CD4-positive, alpha-beta T cell (primary cell): ENCODE data around the gene DENND5B. TPM values are rescaled to one million over a fixed set of nuclear protein-coding genes. Genes with fewer than 3 reads are reported as not detected.

Experiments used
- ATAC-seq: fragments of 200-7000 bp; cut with Tn5 transposase; one replicate; pipeline ENCODE4 v1.10.0; 2022; ENCODE audit warnings: mild to moderate bottlenecking; ENCODE audit not compliant: poor library complexity
- CTCF ChIA-PET: fragments of 350-600 bp; sonication (Branson Sonifier 250); formaldehyde crosslinking; loops from one replicate; lab custom pipeline; 2021; ENCODE audit warnings: antibody characterized with exemption, inconsistent platforms; lab: Charles Lee
- POLR2A ChIA-PET: fragments of 350-600 bp; sonication (Branson Sonifier 250); formaldehyde crosslinking; loops from one replicate; lab custom pipeline; 2021; ENCODE audit warnings: antibody characterized with exemption, inconsistent platforms; lab: Charles Lee
- DNase-seq, 14 experiments: peaks; one replicate each; pipeline ENCODE4 v3.0.0-alpha.2; 2013 to 2020; ENCODE audit warnings: mixed read lengths in 2 of 14
- H3K27ac ChIP-seq, 2 donors: one replicate each; pipeline versions ENCODE4 v1.5.1 to v1.7.0; 2013; ENCODE audit warnings: low read length in 2 of 2, low read depth in 1 of 2, mild to moderate bottlenecking in 1 of 2
- H3K27me3 ChIP-seq, 2 experiments: 1 replicate in 1 of 2; 2 replicates in 1 of 2; pipeline versions ENCODE4 v1.6.1 to v1.7.0; 2013; ENCODE audit warnings: low read length in 2 of 2, control low read depth in 1 of 2, mild to moderate bottlenecking in 1 of 2, moderate library complexity in 1 of 2; ENCODE audit not compliant: insufficient read depth in 2 of 2, control insufficient read depth in 1 of 2
- H3K36me3 ChIP-seq: one replicate; pipeline ENCODE4 v1.6.1; 2013; ENCODE audit warnings: low read length, control low read depth; ENCODE audit not compliant: insufficient read depth
- H3K4me1 ChIP-seq: one replicate; pipeline ENCODE4 v1.6.1; 2013; ENCODE audit warnings: low read length, control low read depth; ENCODE audit not compliant: insufficient read depth
- H3K4me3 ChIP-seq: one replicate; pipeline ENCODE4 v1.5.1; 2013; ENCODE audit warnings: mild to moderate bottlenecking, low read length, moderate library complexity
- H3K9me3 ChIP-seq, 2 experiments: 1 replicate in 1 of 2; 2 replicates in 1 of 2; pipeline versions ENCODE4 v1.6.1 to v1.7.0; 2013; ENCODE audit warnings: low read length in 2 of 2, mild to moderate bottlenecking in 2 of 2, control low read depth in 1 of 2, moderate library complexity in 1 of 2; ENCODE audit not compliant: control insufficient read depth in 1 of 2, insufficient read depth in 1 of 2
- H3K27ac Mint-ChIP-seq: one replicate; pipeline ENCODE4 v1.8.0; 2020; ENCODE audit warnings: mixed read lengths
- H3K27me3 Mint-ChIP-seq: one replicate; pipeline ENCODE4 v1.8.0; 2021; ENCODE audit warnings: mixed read lengths
- H3K36me3 Mint-ChIP-seq: one replicate; pipeline ENCODE4 v1.8.0; 2021; ENCODE audit warnings: low read depth, mixed read lengths
- H3K4me1 Mint-ChIP-seq: one replicate; pipeline ENCODE4 v1.8.0; 2021; ENCODE audit warnings: low read depth, mixed read lengths
- H3K4me3 Mint-ChIP-seq: one replicate; pipeline ENCODE4 v1.8.0; 2020; ENCODE audit warnings: mild to moderate bottlenecking, mixed read lengths
- H3K9me3 Mint-ChIP-seq: one replicate; pipeline ENCODE4 v1.8.0; 2020; ENCODE audit warnings: mixed read lengths
- intact Hi-C, 2 experiments: fragments of 100-400 bp; cut with DNase I in 1 of 2; cut with micrococcal nuclease in 1 of 2; formaldehyde crosslinking; loops; one replicate each; pipeline versions ENCODE4 v1.15.1 to v1.9.0; 2023 to 2025; cut with DNase I, micrococcal nuclease
- total RNA-seq, 174 experiments: library from RNA in 2 of 174; stranded (reverse) in 2 of 174; gene quantifications; one replicate each; pipeline ENCODE4 v1.2.3 and lab custom pipeline; 2021 to 2026
- TF ChIP-seq, protein P1 (sequence below): fragments of 200-600 bp; IDR thresholded peaks from one replicate; pipeline ENCODE4 v1.8.0; 2022; ENCODE audit warnings: antibody characterized with exemption, mild to moderate bottlenecking

The DENND5B gene
- total RNA-seq, 2 experiments from 2014 or later = 0.22 to 0.25 TPM

DNA sequence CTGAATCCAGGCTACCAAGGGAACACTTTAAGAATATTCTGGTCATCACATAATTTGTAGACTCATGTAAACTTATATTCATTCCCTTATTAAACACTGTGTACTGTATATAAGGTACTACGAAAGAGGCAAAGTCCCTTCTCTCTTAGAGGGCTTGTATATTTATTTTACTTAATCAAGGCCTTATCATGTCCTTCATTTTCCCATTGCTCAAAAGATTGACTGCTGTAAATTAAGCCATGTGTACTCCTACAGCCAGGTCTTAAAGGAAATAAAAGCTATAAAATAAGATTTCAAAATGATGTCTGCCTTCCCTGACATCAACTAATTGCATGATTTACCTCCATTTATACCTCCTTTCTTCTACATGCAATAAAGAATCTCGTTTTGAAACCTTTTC is 5.0 kb downstream of the DENND5B start:
- no peaks in the 10 kb centered on the region for H3K9me3 Mint-ChIP-seq
- DNase-seq = no peak
- H3K27me3 ChIP-seq = peaks cover 17 to 37% of the 10 kb centered on the region in 2 experiments
- H3K9me3 ChIP-seq = peaks cover 0 to 3% of the 10 kb centered on the region in 2 experiments
- H3K27me3 Mint-ChIP-seq = peaks cover 53% of the 10 kb centered on the region
- no peaks in the 10 kb centered on the region for H3K36me3 Mint-ChIP-seq
- no peak overlapping the region for H3K4me3 ChIP-seq
- POLR2A ChIA-PET = no interaction called here
- intact Hi-C loops = no loop called here
- CTCF ChIA-PET = interaction anchor here (0.6 kb wide), 2 partner anchors 603 to 707 kb away, joined by 3 to 4 read pairs; no protein-coding TSS in a partner anchor
- TF ChIP-seq, protein P1, sequence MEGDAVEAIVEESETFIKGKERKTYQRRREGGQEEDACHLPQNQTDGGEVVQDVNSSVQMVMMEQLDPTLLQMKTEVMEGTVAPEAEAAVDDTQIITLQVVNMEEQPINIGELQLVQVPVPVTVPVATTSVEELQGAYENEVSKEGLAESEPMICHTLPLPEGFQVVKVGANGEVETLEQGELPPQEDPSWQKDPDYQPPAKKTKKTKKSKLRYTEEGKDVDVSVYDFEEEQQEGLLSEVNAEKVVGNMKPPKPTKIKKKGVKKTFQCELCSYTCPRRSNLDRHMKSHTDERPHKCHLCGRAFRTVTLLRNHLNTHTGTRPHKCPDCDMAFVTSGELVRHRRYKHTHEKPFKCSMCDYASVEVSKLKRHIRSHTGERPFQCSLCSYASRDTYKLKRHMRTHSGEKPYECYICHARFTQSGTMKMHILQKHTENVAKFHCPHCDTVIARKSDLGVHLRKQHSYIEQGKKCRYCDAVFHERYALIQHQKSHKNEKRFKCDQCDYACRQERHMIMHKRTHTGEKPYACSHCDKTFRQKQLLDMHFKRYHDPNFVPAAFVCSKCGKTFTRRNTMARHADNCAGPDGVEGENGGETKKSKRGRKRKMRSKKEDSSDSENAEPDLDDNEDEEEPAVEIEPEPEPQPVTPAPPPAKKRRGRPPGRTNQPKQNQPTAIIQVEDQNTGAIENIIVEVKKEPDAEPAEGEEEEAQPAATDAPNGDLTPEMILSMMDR = no peak
- H3K4me3 Mint-ChIP-seq = no peak overlapping the region
- no peaks in the 10 kb centered on the region for H3K36me3 ChIP-seq
- no peak overlapping the region for H3K27ac ChIP-seq
- H3K27ac Mint-ChIP-seq = no peak overlapping the region
- H3K4me1 Mint-ChIP-seq = peaks cover 7% of the 10 kb centered on the region
- ATAC-seq = no peak
- H3K4me1 ChIP-seq = peaks cover 5% of the 10 kb centered on the region

DNA sequence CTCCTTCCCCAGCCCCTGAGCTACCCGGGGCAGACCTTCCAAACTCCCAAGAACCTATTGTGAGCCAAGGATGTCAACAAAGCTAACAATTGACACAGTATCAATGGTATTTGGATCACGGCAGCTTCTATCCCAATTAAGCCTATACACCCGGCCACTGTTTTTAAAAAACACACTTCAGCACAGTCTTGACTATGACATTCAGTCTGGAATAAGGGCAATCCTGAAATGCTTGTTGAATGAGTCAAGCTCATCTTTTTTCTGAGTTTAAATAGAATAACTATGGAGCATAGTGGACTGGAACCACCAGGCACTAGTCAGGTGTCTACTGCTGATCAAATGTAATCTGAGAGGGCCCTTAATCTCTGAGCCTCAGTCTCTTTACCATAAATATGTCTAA is 5.7 kb downstream of the DENND5B start:
- DNase-seq (no peak), ATAC-seq (no peak)
- Mint-ChIP-seq H3K4me3 (no peak overlapping the region), H3K36me3 (no peaks in the 10 kb centered on the region), H3K4me1 (peaks cover 7% of the 10 kb centered on the region), H3K9me3 (no peaks in the 10 kb centered on the region), H3K27me3 (peaks cover 53% of the 10 kb centered on the region), H3K27ac (no peak overlapping the region)
- Histone ChIP-seq H3K4me1 (peaks cover 5% of the 10 kb centered on the region), H3K36me3 (no peaks in the 10 kb centered on the region), H3K27me3 (peaks cover 19 to 35% of the 10 kb centered on the region in 2 experiments), H3K4me3 (no peak overlapping the region), H3K27ac (no peak overlapping the region), H3K9me3 (peaks cover 0 to 3% of the 10 kb centered on the region in 2 experiments)
- TF ChIP-seq, protein P1 = no peak
- intact Hi-C loops = no loop called here
- ChIA-PET CTCF (no interaction called here), POLR2A (no interaction called here)

DNA sequence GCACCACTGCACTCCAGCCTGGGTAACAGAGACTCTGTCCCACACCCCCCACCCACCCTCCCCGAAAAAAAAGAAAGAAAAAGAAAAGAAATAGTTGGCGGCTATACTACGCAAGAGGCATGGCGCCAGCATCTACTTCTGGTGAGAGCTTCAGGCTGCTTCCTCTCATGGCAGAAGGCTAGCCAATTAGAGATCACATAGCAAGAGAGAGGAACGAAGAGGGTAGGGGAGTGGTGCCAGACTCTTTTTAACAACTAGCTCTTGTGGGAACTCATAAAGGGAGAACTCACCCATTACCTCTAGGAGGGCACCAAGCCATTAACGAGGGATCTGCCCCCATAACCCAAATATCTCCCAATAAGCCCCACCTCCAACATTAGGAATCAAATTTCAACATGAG is 6.2 kb downstream of the DENND5B start:
- Mint-ChIP-seq H3K27ac (no peak overlapping the region), H3K4me1 (peaks cover 6% of the 10 kb centered on the region), H3K36me3 (no peaks in the 10 kb centered on the region), H3K27me3 (peaks cover 51% of the 10 kb centered on the region), H3K4me3 (no peak overlapping the region), H3K9me3 (no peaks in the 10 kb centered on the region)
- ATAC-seq (no peak), DNase-seq (no peak)
- CTCF ChIA-PET = no interaction called here
- TF ChIP-seq, protein P1 = no peak
- POLR2A ChIA-PET = no interaction called here
- peaks cover 3% of the 10 kb centered on the region for H3K4me1 ChIP-seq
- peaks cover 0 to 2% of the 10 kb centered on the region in 2 experiments for H3K9me3 ChIP-seq
- peaks cover 18 to 32% of the 10 kb centered on the region in 2 experiments for H3K27me3 ChIP-seq
- no peaks in the 10 kb centered on the region for H3K36me3 ChIP-seq
- intact Hi-C loops = no loop called here
- H3K27ac ChIP-seq = no peak overlapping the region
- H3K4me3 ChIP-seq = no peak overlapping the region
